Liver (tissue), 3 donors: ENCODE results near the gene ATP10B.
"Not testable (repeated sequence)": the region's sequence is repeated elsewhere in the genome, so short reads cannot be mapped to it uniquely, and the experiment has no call there.

Source experiments
- CTCF ChIP-seq: fragments of 150-350 bp; IDR thresholded peaks from 2 replicates; pipeline ENCODE4 v1.5.1; 2017; ENCODE audit warnings: improper control_type of control experiment, low read depth, low read length; ENCODE audit not compliant: missing input control
- RAD21 ChIP-seq, 2 donors: IDR thresholded peaks; 2 replicates each; pipeline ENCODE4 v1.6.1; 2016; ENCODE audit warnings: antibody characterized with exemption in 2 of 2, mild to moderate bottlenecking in 2 of 2
- donor health status: healthy.
- donor health status: healthy.

- TF ChIP-seq RAD21 (IDR thresholded peaks at IDR 0.05); CTCF: not testable (repeated sequence)
Measured at GRCh38 chr5:160715508-160715907, 136.5 kb downstream of the ATP10B start.
